GM12878 (cell line): ENCODE measurements around the gene PKD1. TPM values are rescaled to one million over a fixed set of nuclear protein-coding genes. Genes with fewer than 3 reads are reported as not detected.

Experiments
- ATAC-seq: fragments of 200-7000 bp; cut with Tn5 transposase; 3 replicates; pipeline ENCODE4 v1.9.1; 2020; ENCODE audit warnings: mild to moderate bottlenecking, moderate library complexity
- BruUV-seq: library from RNA; stranded (reverse); fragments of 400-500 nt; replicated peaks from 2 replicates; lab custom pipeline; 2021; lab: Mats Ljungman, UMichigan
- CTCF ChIA-PET: fragments of 300-600 bp; sonication (Branson Sonifier 250); formaldehyde crosslinking; extraction: SDS; loops from one replicate; lab custom pipeline; 2021; ENCODE audit warnings: inconsistent platforms; lab: Yijun Ruan, JAX
- POLR2A ChIA-PET: fragments of 350-600 bp; formaldehyde crosslinking; extraction: SDS; loops from one replicate; lab custom pipeline; 2021; ENCODE audit warnings: inconsistent platforms; lab: Charles Lee
- RAD21 ChIA-PET: fragments of 300-600 bp; sonication (Branson Sonifier 250); formaldehyde crosslinking; loops from one replicate; lab custom pipeline; 2023; ENCODE audit warnings: antibody characterized with exemption; ENCODE audit not compliant: unreplicated experiment; lab: Charles Lee
- SMC1A ChIA-PET: fragments of 300-600 bp; sonication (Branson Sonifier 250); formaldehyde crosslinking; loops from one replicate; lab custom pipeline; 2023; ENCODE audit not compliant: unreplicated experiment, uncharacterized antibody; lab: Charles Lee
- DNase-seq: peaks from one replicate; pipeline ENCODE4 v3.0.0-alpha.2; 2011; ENCODE audit warnings: low read depth, low spot score
- FAIRE-seq: peaks from 3 replicates; lab custom pipeline; 2011; peaks lifted over from hg19 to GRCh38; lab: Jason Lieb, UNC
- H2AFZ ChIP-seq: 2 replicates; pipeline ENCODE4 v1.6.0; 2011; ENCODE audit warnings: low read depth, low read length, control low read depth; ENCODE audit not compliant: control insufficient read depth
- H3K27ac ChIP-seq: 2 replicates; pipeline ENCODE4 v1.5.1; 2011; ENCODE audit warnings: control low read depth; ENCODE audit not compliant: control insufficient read depth, insufficient read depth
- H3K27me3 ChIP-seq, 2 experiments: replicated peaks in 1 of 2; 2 replicates each; pipeline versions ENCODE4 v1.6.0 to v1.6.1; 2011; ENCODE audit warnings: low read length in 1 of 2; ENCODE audit not compliant: control insufficient read depth in 2 of 2, insufficient read depth in 2 of 2
- H3K36me3 ChIP-seq, 2 experiments: 2 replicates each; pipeline ENCODE4 v1.5.1; 2011; ENCODE audit warnings: low read length in 1 of 2; ENCODE audit not compliant: control insufficient read depth in 2 of 2, insufficient read depth in 2 of 2
- H3K4me1 ChIP-seq: 2 replicates; pipeline ENCODE4 v1.6.1; 2011; ENCODE audit warnings: mild to moderate bottlenecking, low read length, moderate library complexity, mixed read lengths; ENCODE audit not compliant: control insufficient read depth, insufficient read depth
- H3K4me2 ChIP-seq: 2 replicates; pipeline ENCODE4 v1.6.0; 2011; ENCODE audit warnings: control low read depth; ENCODE audit not compliant: control insufficient read depth, insufficient read depth
- H3K4me3 ChIP-seq: fragments of 200-600 bp; sonication (generic); 2 replicates; pipeline ENCODE4 v1.5.1; 2016
- H3K79me2 ChIP-seq: 2 replicates; pipeline ENCODE4 v1.6.0; 2011; ENCODE audit warnings: low read length; ENCODE audit not compliant: control insufficient read depth, insufficient read depth
- H3K9ac ChIP-seq: 2 replicates; pipeline ENCODE4 v1.8.0; 2011; ENCODE audit warnings: low read length, control low read depth, mixed read lengths; ENCODE audit not compliant: control insufficient read depth, insufficient read depth
- H3K9me3 ChIP-seq: replicated peaks from 3 replicates; pipeline ENCODE4 v1.5.1; 2011; ENCODE audit warnings: mild to moderate bottlenecking, low read length; ENCODE audit not compliant: control insufficient read depth, insufficient read depth
- H4K20me1 ChIP-seq: 2 replicates; pipeline ENCODE4 v1.6.0; 2011; ENCODE audit not compliant: control insufficient read depth, insufficient read depth
- BHLHE40 ChIP-seq, 2 experiments: fragments of 450-650 bp in 1 of 2; IDR thresholded peaks; 2 replicates each; pipeline ENCODE4 v1.6.1; 2011 to 2017; ENCODE audit warnings: low read depth in 2 of 2, borderline replicate concordance in 1 of 2, improper control_type of control experiment in 1 of 2, low read length in 1 of 2, mild to moderate bottlenecking in 1 of 2
- E2F8 ChIP-seq: fragments of 450-650 bp; IDR thresholded peaks from 2 replicates; pipeline ENCODE4 v1.6.1; 2018; ENCODE audit warnings: mild to moderate bottlenecking, low read depth, moderate library complexity; ENCODE audit not compliant: partially characterized antibody
- HDAC2 ChIP-seq: fragments of 200-600 bp; sonication (generic); IDR thresholded peaks from 2 replicates; pipeline ENCODE4 v1.6.1; 2017
- IKZF2 ChIP-seq, 2 experiments: fragments of 450-650 bp; IDR thresholded peaks; 2 replicates each; pipeline ENCODE4 v1.6.1; 2017; ENCODE audit warnings: mild to moderate bottlenecking in 2 of 2, moderate library complexity in 2 of 2
- MYC ChIP-seq: IDR thresholded peaks from 2 replicates; pipeline ENCODE4 v1.6.1; 2011; ENCODE audit warnings: mild to moderate bottlenecking, low read length, moderate library complexity, inconsistent platforms; ENCODE audit not compliant: insufficient read depth, insufficient replicate concordance, insufficient read length, severe bottlenecking
- SIN3A ChIP-seq: IDR thresholded peaks from 2 replicates; pipeline ENCODE4 v1.6.1; 2012; ENCODE audit warnings: low read depth, low read length, improper control_type of control experiment
- SPI1 ChIP-seq: IDR thresholded peaks from 2 replicates; pipeline ENCODE4 v1.6.1; 2011; ENCODE audit warnings: low read depth, mild to moderate bottlenecking, low read length, moderate library complexity, borderline replicate concordance; ENCODE audit not compliant: insufficient read depth
- WGBS: methylation state at CpG from one replicate; pipeline ENCODE4 v1.1.6; 2016; ENCODE audit warnings: low lambda C conversion rate; ENCODE audit not compliant: insufficient replicate concordance, insufficient coverage; ENCODE audit errors: missing lambda C conversion rate; 5-methylcytosine and 5-hydroxymethylcytosine counted together
- in situ Hi-C: fragments of 300-500 bp; cut with MboI; formaldehyde crosslinking; loops from 9 replicates; pipeline ENCODE4 v1.14.3; 2018; ENCODE audit warnings: mixed read lengths
- intact Hi-C: fragments of 100-400 bp; cut with micrococcal nuclease; formaldehyde crosslinking; loops from one replicate; pipeline ENCODE4 v1.14.2; 2022; ENCODE audit not compliant: unreplicated experiment
- polyA plus RNA-seq, 11 experiments: library from polyadenylated mRNA; depleted of rRNA in 4 of 11; unstranded in 6 of 11; stranded (reverse) in 5 of 11; fragments of >200 nt; fragmentation: Nextera tagmentation in 4 of 11; fragmentation: Illumina TruSeq in 1 of 11; extraction: Ambion mirVana in 4 of 11; extraction: Trizol in 1 of 11; gene quantifications; 1 replicate in 1 of 11; 2 replicates in 10 of 11; pipeline versions ENCODE4 v1.2.1 to v1.2.3, GENCODE V29; 2011 to 2016; ENCODE audit warnings: inconsistent platforms in 2 of 11, missing spikeins in 2 of 11, low read depth in 1 of 11
- total RNA-seq, 4 experiments: library from RNA; depleted of rRNA in 3 of 4; stranded (reverse); fragments of >200 nt in 3 of 4; fragmentation: Illumina TruSeq in 1 of 4; extraction: Trizol in 1 of 4; gene quantifications; 2 replicates each; pipeline versions ENCODE4 v1.2.1 to v1.2.3, GENCODE V29; 2013 to 2021
- TF ChIP-seq, protein P1 (sequence below): IDR thresholded peaks from 2 replicates; pipeline ENCODE4 v1.6.1; 2011; ENCODE audit warnings: borderline replicate concordance, low read depth, mild to moderate bottlenecking, moderate library complexity, mixed read lengths, low read length; ENCODE audit not compliant: insufficient read depth; ENCODE audit errors: extremely low read length
- TF ChIP-seq, protein P2 (sequence below): fragments of 450-650 bp; formaldehyde crosslinking; IDR thresholded peaks from 2 replicates; pipeline ENCODE4 v1.4.0; 2020; ENCODE audit warnings: mild to moderate bottlenecking, moderate library complexity

PKD1 gene
- total and polyA plus RNA-seq, 10 of the 15 experiments (the other 5 are each of a cell fraction or from before 2014, with no cell fraction given), result 0.11 to 62.0 (median 6.1) TPM

DNA sequence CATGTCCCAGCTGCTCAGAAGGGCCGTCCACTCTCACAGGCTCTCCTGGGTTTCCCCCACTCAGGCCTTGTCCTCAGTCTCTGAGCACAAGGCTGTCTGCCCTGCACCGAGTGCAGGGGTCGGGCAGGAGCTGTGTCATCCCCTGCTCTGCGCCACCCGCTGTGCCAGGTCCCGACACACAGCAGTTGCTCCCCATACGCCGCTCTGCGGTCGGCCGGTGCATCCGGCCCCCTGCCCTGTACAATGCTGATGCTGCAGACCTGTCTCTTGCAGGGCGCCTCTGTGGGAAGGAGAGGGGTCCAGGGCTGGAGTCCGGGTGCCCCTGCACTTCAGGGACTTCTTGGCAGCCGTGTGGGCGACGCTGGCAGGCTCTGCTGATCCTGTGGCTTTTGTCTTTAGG lies 81.8 kb downstream of the PKD1 start:
- H3K27me3 ChIP-seq, result no peaks in the 10 kb centered on the region
- ChIA-PET POLR2A (no interaction called here), CTCF (no interaction called here), RAD21 (no interaction called here), SMC1A (no interaction called here)
- intact Hi-C loops, result no loop called here
- no peak overlapping the region for H3K9ac ChIP-seq
- H2AFZ ChIP-seq, result no peak overlapping the region
- no TSS peak for BruUV-seq
- H3K4me3 ChIP-seq, result no peak overlapping the region
- no peak overlapping the region for H3K4me2 ChIP-seq
- no peak overlapping the region for H3K27ac ChIP-seq
- in situ Hi-C loops, result no loop called here
- ATAC-seq, result no peak
- no peaks in the 10 kb centered on the region for H3K9me3 ChIP-seq
- H3K36me3 ChIP-seq, result peaks cover 2 to 10% of the 10 kb centered on the region in 2 experiments; a peak in 2 of 4 replicates
- H3K79me2 ChIP-seq, result peaks cover under 1% of the 10 kb centered on the region; the same call in 1 of the 2 replicates
- TF ChIP-seq IKZF2 (IDR thresholded peaks at IDR 0.05) (no peak), HDAC2 (no peak), BHLHE40 (IDR thresholded peaks at IDR 0.05; ENCODE audit: borderline replicate concordance in 1 of 2, low read depth in 2 of 2, low read length in 1 of 2) (no peak), E2F8 (no peak)
- DNase-seq, result no peak
- FAIRE-seq, result no peak
- no peaks in the 10 kb centered on the region for H3K4me1 ChIP-seq
- H4K20me1 ChIP-seq, result no peaks in the 10 kb centered on the region
- 91% methylated on average over 17 of the region's 17 CpGs for WGBS

- ATAC-seq (no peak), FAIRE-seq (no peak), DNase-seq (no peak)
- H3K9me3 ChIP-seq, result no peaks in the 10 kb centered on the region
- H3K79me2 ChIP-seq, result peaks cover 7% of the 10 kb centered on the region
- no peak overlapping the region for H3K4me2 ChIP-seq
- no peak overlapping the region for H3K4me3 ChIP-seq
- intact Hi-C loops (no loop called here), in situ Hi-C loops (no loop called here)
- H3K27ac ChIP-seq, result no peak overlapping the region
- ChIA-PET CTCF (no interaction called here), SMC1A (no interaction called here), RAD21 (no interaction called here), POLR2A (no interaction called here)
- H3K9ac ChIP-seq, result no peak overlapping the region
- H3K4me1 ChIP-seq, result peaks cover 4% of the 10 kb centered on the region; the same call in 1 of the 2 replicates
- no peaks in the 10 kb centered on the region for H4K20me1 ChIP-seq
- 96% methylated on average over 21 of the region's 21 CpGs for WGBS
- peaks cover 2 to 10% of the 10 kb centered on the region in 2 experiments; a peak in 2 of 4 replicates for H3K36me3 ChIP-seq
- no TSS peak for BruUV-seq
- no peaks in the 10 kb centered on the region for H3K27me3 ChIP-seq
- no peak overlapping the region for H2AFZ ChIP-seq
- TF ChIP-seq SPI1, result no peak
- TF ChIP-seq SIN3A, result no peak
- TF ChIP-seq MYC, result no peak
- TF ChIP-seq, protein P1, sequence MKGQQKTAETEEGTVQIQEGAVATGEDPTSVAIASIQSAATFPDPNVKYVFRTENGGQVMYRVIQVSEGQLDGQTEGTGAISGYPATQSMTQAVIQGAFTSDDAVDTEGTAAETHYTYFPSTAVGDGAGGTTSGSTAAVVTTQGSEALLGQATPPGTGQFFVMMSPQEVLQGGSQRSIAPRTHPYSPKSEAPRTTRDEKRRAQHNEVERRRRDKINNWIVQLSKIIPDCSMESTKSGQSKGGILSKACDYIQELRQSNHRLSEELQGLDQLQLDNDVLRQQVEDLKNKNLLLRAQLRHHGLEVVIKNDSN, result no peak
- TF ChIP-seq, protein P2, sequence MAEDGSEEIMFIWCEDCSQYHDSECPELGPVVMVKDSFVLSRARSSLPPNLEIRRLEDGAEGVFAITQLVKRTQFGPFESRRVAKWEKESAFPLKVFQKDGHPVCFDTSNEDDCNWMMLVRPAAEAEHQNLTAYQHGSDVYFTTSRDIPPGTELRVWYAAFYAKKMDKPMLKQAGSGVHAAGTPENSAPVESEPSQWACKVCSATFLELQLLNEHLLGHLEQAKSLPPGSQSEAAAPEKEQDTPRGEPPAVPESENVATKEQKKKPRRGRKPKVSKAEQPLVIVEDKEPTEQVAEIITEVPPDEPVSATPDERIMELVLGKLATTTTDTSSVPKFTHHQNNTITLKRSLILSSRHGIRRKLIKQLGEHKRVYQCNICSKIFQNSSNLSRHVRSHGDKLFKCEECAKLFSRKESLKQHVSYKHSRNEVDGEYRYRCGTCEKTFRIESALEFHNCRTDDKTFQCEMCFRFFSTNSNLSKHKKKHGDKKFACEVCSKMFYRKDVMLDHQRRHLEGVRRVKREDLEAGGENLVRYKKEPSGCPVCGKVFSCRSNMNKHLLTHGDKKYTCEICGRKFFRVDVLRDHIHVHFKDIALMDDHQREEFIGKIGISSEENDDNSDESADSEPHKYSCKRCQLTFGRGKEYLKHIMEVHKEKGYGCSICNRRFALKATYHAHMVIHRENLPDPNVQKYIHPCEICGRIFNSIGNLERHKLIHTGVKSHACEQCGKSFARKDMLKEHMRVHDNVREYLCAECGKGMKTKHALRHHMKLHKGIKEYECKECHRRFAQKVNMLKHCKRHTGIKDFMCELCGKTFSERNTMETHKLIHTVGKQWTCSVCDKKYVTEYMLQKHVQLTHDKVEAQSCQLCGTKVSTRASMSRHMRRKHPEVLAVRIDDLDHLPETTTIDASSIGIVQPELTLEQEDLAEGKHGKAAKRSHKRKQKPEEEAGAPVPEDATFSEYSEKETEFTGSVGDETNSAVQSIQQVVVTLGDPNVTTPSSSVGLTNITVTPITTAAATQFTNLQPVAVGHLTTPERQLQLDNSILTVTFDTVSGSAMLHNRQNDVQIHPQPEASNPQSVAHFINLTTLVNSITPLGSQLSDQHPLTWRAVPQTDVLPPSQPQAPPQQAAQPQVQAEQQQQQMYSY (CRISPR knock-in tag), result no peak
Measured at GRCh38 chr16:2053211-2053610, 82.5 kb downstream of the PKD1 start.
